H1 (cell line): ENCODE measurements around the gene SEMA4C. TPM values are rescaled to one million over a fixed set of nuclear protein-coding genes. Genes with fewer than 3 reads are reported as not detected.

Experiments used
- CTCF ChIA-PET: fragments of 300-600 bp; sonication (Branson Sonifier 250); formaldehyde crosslinking; loops from one replicate; lab custom pipeline; 2021; ENCODE audit not compliant: partially characterized antibody; lab: Charles Lee
- POLR2A ChIA-PET: fragments of 300-600 bp; sonication (Branson Sonifier 250); formaldehyde crosslinking; loops from one replicate; lab custom pipeline; 2021; ENCODE audit warnings: inconsistent platforms; ENCODE audit not compliant: partially characterized antibody; lab: Charles Lee
- DNase-seq, 2 experiments: peaks; one replicate each; pipeline versions ENCODE4 v3.0.0 to v3.0.0-alpha.2; 2010 to 2022; ENCODE audit warnings: low spot score in 2 of 2, low read depth in 1 of 2, mixed read lengths in 1 of 2
- FAIRE-seq: peaks from 2 replicates; lab custom pipeline; 2011; peaks lifted over from hg19 to GRCh38; lab: Jason Lieb, UNC
- H2AFZ ChIP-seq: 2 replicates; pipeline ENCODE4 v1.8.1; 2012; ENCODE audit warnings: low read length, inconsistent platforms
- H2AK5ac ChIP-seq: 2 replicates; pipeline ENCODE4 v1.6.1; 2013; ENCODE audit warnings: low read depth, low read length
- H2BK120ac ChIP-seq: replicated peaks from 2 replicates; pipeline ENCODE3; 2013; ENCODE audit warnings: low read depth, low read length, inconsistent platforms
- H2BK12ac ChIP-seq: 2 replicates; pipeline ENCODE4 v1.6.1; 2013; ENCODE audit warnings: low read depth, low read length
- H2BK15ac ChIP-seq: 2 replicates; pipeline ENCODE4 v1.6.1; 2013; ENCODE audit warnings: low read length
- H2BK20ac ChIP-seq: 2 replicates; pipeline ENCODE4 v1.6.1; 2013; ENCODE audit warnings: low read length
- H2BK5ac ChIP-seq: 2 replicates; pipeline ENCODE4 v1.6.1; 2013; ENCODE audit warnings: low read depth, low read length
- H3K14ac ChIP-seq: 2 replicates; pipeline ENCODE4 v1.6.1; 2013; ENCODE audit warnings: inconsistent platforms; ENCODE audit not compliant: insufficient read length
- H3K18ac ChIP-seq: 2 replicates; pipeline ENCODE4 v1.6.1; 2013; ENCODE audit warnings: low read length; ENCODE audit errors: extremely low read depth
- H3K23ac ChIP-seq: 2 replicates; pipeline ENCODE4 v1.6.1; 2013; ENCODE audit warnings: inconsistent platforms; ENCODE audit not compliant: insufficient read length
- H3K23me2 ChIP-seq: 2 replicates; pipeline ENCODE4 v1.6.1; 2013; ENCODE audit warnings: low read depth, low read length
- H3K27ac ChIP-seq: 2 replicates; pipeline ENCODE4 v1.6.1; 2011; ENCODE audit warnings: low read depth, low read length, inconsistent platforms
- H3K27me3 ChIP-seq, 4 experiments: replicated peaks in 1 of 4; 1 replicate in 1 of 4; 2 replicates in 3 of 4; pipeline versions ENCODE4 v1.6.1 to v1.8.1; 2011 to 2013; ENCODE audit warnings: low read length in 3 of 4, mild to moderate bottlenecking in 3 of 4, inconsistent platforms in 2 of 4, mixed read lengths in 2 of 4, moderate library complexity in 1 of 4; ENCODE audit not compliant: control insufficient read depth in 3 of 4, insufficient read depth in 3 of 4; ENCODE audit errors: extremely low read depth in 1 of 4
- H3K36me3 ChIP-seq, 4 experiments: 2 replicates each; pipeline versions ENCODE4 v1.6.1 to v1.8.1; 2011 to 2013; ENCODE audit warnings: mild to moderate bottlenecking in 4 of 4, low read length in 3 of 4, moderate library complexity in 2 of 4, control low read depth in 1 of 4, inconsistent platforms in 1 of 4; ENCODE audit not compliant: insufficient read depth in 4 of 4, control insufficient read depth in 2 of 4
- H3K4ac ChIP-seq: replicated peaks from 2 replicates; pipeline ENCODE3; 2013; ENCODE audit warnings: low read length, low read depth, mixed read lengths, inconsistent platforms; ENCODE audit not compliant: insufficient read length
- H3K4me1 ChIP-seq, 4 experiments: replicated peaks in 1 of 4; 1 replicate in 1 of 4; 2 replicates in 3 of 4; pipeline versions ENCODE4 v1.6.1 to v1.8.1; 2011 to 2013; ENCODE audit warnings: low read length in 3 of 4, inconsistent platforms in 2 of 4, mixed read lengths in 1 of 4; ENCODE audit not compliant: insufficient read depth in 4 of 4, control insufficient read depth in 3 of 4
- H3K4me2 ChIP-seq, 2 experiments: 2 replicates each; pipeline versions ENCODE4 v1.6.1 to v1.8.1; 2011 to 2013; ENCODE audit warnings: low read depth in 2 of 2, low read length in 2 of 2, control low read depth in 1 of 2, inconsistent platforms in 1 of 2, mild to moderate bottlenecking in 1 of 2; ENCODE audit not compliant: insufficient read depth in 1 of 2
- H3K4me3 ChIP-seq, 4 experiments: fragments of 200-600, 300-600 bp in 1 of 4; sonication (generic), shearing (Covaris generic), sonication (Bioruptor Twin) in 1 of 4; 2 replicates each; pipeline versions ENCODE4 v1.5.1 to v1.8.1; 2011 to 2016; ENCODE audit warnings: low read length in 4 of 4, low read depth in 3 of 4, control low read depth in 2 of 4, inconsistent platforms in 2 of 4, mild to moderate bottlenecking in 2 of 4, mixed read lengths in 1 of 4, moderate library complexity in 1 of 4; ENCODE audit not compliant: insufficient read depth in 2 of 4; ENCODE audit errors: extremely low read depth in 1 of 4
- H3K56ac ChIP-seq: replicated peaks from 2 replicates; pipeline ENCODE3; 2013; ENCODE audit warnings: low read depth, mild to moderate bottlenecking, mixed read lengths, low read length, inconsistent platforms; ENCODE audit not compliant: insufficient read length
- H3K79me1 ChIP-seq: 2 replicates; pipeline ENCODE4 v1.6.1; 2013; ENCODE audit warnings: low read depth, low read length, control low read depth
- H3K79me2 ChIP-seq, 2 experiments: 2 replicates each; pipeline versions ENCODE4 v1.6.1 to v1.8.1; 2012 to 2013; ENCODE audit warnings: low read length in 2 of 2, mild to moderate bottlenecking in 2 of 2, inconsistent platforms in 1 of 2; ENCODE audit not compliant: insufficient read depth in 2 of 2, control insufficient read depth in 1 of 2
- H3K9ac ChIP-seq, 4 experiments: replicated peaks in 1 of 4; 1 replicate in 1 of 4; 2 replicates in 3 of 4; pipeline versions ENCODE4 v1.6.1 to v1.8.1; 2011 to 2013; ENCODE audit warnings: low read depth in 3 of 4, low read length in 3 of 4, control low read depth in 2 of 4, mild to moderate bottlenecking in 2 of 4, moderate library complexity in 2 of 4, inconsistent platforms in 1 of 4; ENCODE audit errors: extremely low read depth in 1 of 4
- H3K9me3 ChIP-seq, 2 experiments: 2 replicates each; pipeline versions ENCODE4 v1.6.1 to v1.8.1; 2012 to 2013; ENCODE audit warnings: mild to moderate bottlenecking in 2 of 2, moderate library complexity in 2 of 2, control low read depth in 1 of 2, inconsistent platforms in 1 of 2, low read depth in 1 of 2, low read length in 1 of 2, mixed read lengths in 1 of 2; ENCODE audit not compliant: insufficient read depth in 2 of 2
- H4K20me1 ChIP-seq, 2 experiments: replicated peaks in 1 of 2; 2 replicates each; pipeline versions ENCODE3 to v1.8.1; 2011 to 2013; ENCODE audit warnings: inconsistent platforms in 2 of 2, low read length in 2 of 2, mild to moderate bottlenecking in 1 of 2; ENCODE audit not compliant: insufficient read depth in 2 of 2, control insufficient read depth in 1 of 2
- H4K5ac ChIP-seq: 2 replicates; pipeline ENCODE4 v1.6.1; 2013; ENCODE audit warnings: low read length, low read depth, mixed read lengths, inconsistent platforms; ENCODE audit not compliant: insufficient read length
- H4K8ac ChIP-seq: 2 replicates; pipeline ENCODE4 v1.8.0; 2013; ENCODE audit warnings: mild to moderate bottlenecking, moderate library complexity, low read length, inconsistent platforms; ENCODE audit not compliant: insufficient read depth; ENCODE audit errors: extremely low read depth
- H4K91ac ChIP-seq: replicated peaks from 2 replicates; pipeline ENCODE3; 2013; ENCODE audit warnings: low read length, mixed read lengths, inconsistent platforms; ENCODE audit not compliant: insufficient read length
- PHF8 ChIP-seq: fragments of 200-600 bp; sonication (generic); conservative IDR thresholded peaks from 2 replicates; pipeline ENCODE4 v1.7.1; 2012; ENCODE audit warnings: low read depth, mild to moderate bottlenecking, inconsistent platforms, low read length, moderate library complexity
- POLR2AphosphoS5 ChIP-seq: IDR thresholded peaks from 2 replicates; pipeline ENCODE4 v1.6.1; 2011; ENCODE audit warnings: low read depth, low read length
- SUZ12 ChIP-seq: fragments of 200-600 bp; sonication (generic); IDR thresholded peaks from 2 replicates; pipeline ENCODE4 v1.6.1; 2012; ENCODE audit warnings: mild to moderate bottlenecking, inconsistent platforms, low read length, moderate library complexity, mixed read lengths
- WGBS, 2 experiments: shearing (Covaris generic) in 1 of 2; methylation state at CpG; one replicate each; pipeline versions ENCODE4 v1.1.6 to v1.1.7; 2013 to 2015; ENCODE audit warnings: low lambda C conversion rate in 2 of 2, mixed read lengths in 2 of 2, inconsistent platforms in 1 of 2, low coverage in 1 of 2, missing lambda C conversion rate in 1 of 2; ENCODE audit not compliant: insufficient replicate concordance in 2 of 2, insufficient coverage in 1 of 2, insufficient read length in 1 of 2; ENCODE audit errors: extremely low coverage in 1 of 2, missing lambda C conversion rate in 1 of 2; 5-methylcytosine and 5-hydroxymethylcytosine counted together
- polyA plus RNA-seq, 7 experiments: library from polyadenylated mRNA; depleted of rRNA in 3 of 7; stranded (reverse) in 5 of 7; unstranded in 2 of 7; fragments of >200 nt in 5 of 7; fragments of 200-250 nt in 2 of 7; gene quantifications; 1 replicate in 5 of 7; 2 replicates in 1 of 7; 4 replicates in 1 of 7; pipeline versions ENCODE4 v1.2.1 to v1.2.3, GENCODE V29; 2011 to 2013; ENCODE audit warnings: missing spikeins in 2 of 7, mixed read lengths in 2 of 7
- total RNA-seq: library from RNA; stranded (reverse); fragmentation: NEBNext Ultra II Directional; extraction: Animal tissue kit (Norgen Biotek cat#: 25700); gene quantifications from 2 replicates; pipeline ENCODE4 v1.2.1, GENCODE V29; 2021

SEMA4C gene
- total and polyA plus RNA-seq, 2 of the 8 experiments (the other 6 are each of a cell fraction or from before 2014, with no cell fraction given): 47.5 to 67.3 TPM

DNA sequence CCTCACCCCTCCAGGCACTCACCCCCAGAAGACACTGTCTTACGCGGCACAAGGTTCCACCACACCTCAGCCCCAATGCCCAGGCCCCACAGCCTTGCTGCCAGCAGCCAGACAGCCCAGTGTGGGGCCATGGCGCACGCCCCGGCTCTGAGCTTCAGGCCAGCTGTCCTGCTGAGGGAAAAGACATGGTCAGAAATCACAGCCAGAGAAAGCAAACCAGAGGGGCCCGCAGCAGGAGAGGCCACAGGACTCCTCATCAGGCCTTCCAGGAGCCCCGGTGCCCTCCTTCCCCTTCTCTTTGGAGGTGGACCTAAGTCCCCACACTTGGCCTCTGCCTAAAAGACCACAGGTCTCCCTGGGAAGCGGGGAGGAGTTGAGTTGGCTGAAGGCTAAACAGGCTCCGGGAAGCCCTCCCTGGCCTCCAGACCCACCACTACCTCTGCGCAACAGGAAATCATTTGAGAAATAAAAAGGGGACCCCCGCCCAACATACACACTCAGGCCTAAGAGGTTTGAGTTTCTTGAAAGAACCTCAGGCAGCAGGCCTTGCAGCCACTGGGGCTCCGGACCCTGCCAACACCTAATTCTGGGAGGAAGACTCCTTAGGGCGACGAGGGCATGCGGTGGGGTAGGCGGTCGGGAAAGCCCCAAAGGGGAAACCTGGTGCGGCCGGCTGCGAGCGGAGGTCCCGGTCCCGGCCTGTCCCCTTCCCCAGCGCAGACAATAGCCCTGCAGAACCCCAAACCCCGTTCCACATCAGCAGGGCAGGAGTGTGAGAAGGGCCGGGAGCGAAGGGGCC is 1.9 kb downstream of the SEMA4C start:
- H4K91ac ChIP-seq: peak overlapping the region; percentile 52
- peaks cover 4 to 36% of the 10 kb centered on the region in 2 experiments for H3K79me2 ChIP-seq
- no peak for DNase-seq
- peak overlapping the region; percentile 71 for H3K18ac ChIP-seq
- peaks cover 6 to 21% of the 10 kb centered on the region in 2 experiments for H4K20me1 ChIP-seq
- POLR2A ChIA-PET: interaction anchor here (0.8 to 4.2 kb wide), 30 partner anchors 10 to 122 kb away, joined by 3 to 49 read pairs (median 4); partner anchors contain the start of gene ANKRD39
- peaks cover 30 to 46% (median 37%) of the 10 kb centered on the region in 4 experiments for H3K36me3 ChIP-seq
- no peak overlapping the region for H3K23ac ChIP-seq
- peak overlapping the region; percentile 91 to 94 for H3K4me2 ChIP-seq
- H2AK5ac ChIP-seq: peak overlapping the region; percentile 26; the same call in 1 of the 2 replicates
- FAIRE-seq: no peak
- peak overlapping the region; percentile 91 for H3K27ac ChIP-seq
- H2BK15ac ChIP-seq: no peak overlapping the region
- peak overlapping the region; percentile 85 for H2BK5ac ChIP-seq
- peak overlapping the region; percentile 76 to 86 (median 80) for H3K4me3 ChIP-seq
- H3K23me2 ChIP-seq: peaks cover 14% of the 10 kb centered on the region
- 0 out of 2 replicates have a peak overlapping the region, but pooled peaks have one; percentile 27 for H2BK12ac ChIP-seq
- CTCF ChIA-PET: interaction anchor here (0.5 to 6.1 kb wide), 20 partner anchors 8 to 247 kb away, joined by 3 to 47 read pairs (median 4); partner anchors contain the start of gene ANKRD39
- H3K4me1 ChIP-seq: peaks cover 5 to 23% (median 15%) of the 10 kb centered on the region in 4 experiments
- no peak overlapping the region for H2AFZ ChIP-seq
- peak overlapping the region; percentile 95 for H3K56ac ChIP-seq
- H3K9ac ChIP-seq: peak overlapping the region; percentile 78 to 89 (median 86)
- peak overlapping the region; percentile 99 for H3K4ac ChIP-seq
- peaks cover 16% of the 10 kb centered on the region for H3K79me1 ChIP-seq
- WGBS, 2 experiments: 32% methylated on average over 20 of the region's 27 CpGs; no CpG with 5 or more reads in 1 of the 2 experiments
- H2BK120ac ChIP-seq: no peak overlapping the region
- H4K5ac ChIP-seq: peak overlapping the region; percentile 73
- H4K8ac ChIP-seq: peak overlapping the region; percentile 97; the same call in 1 of the 2 replicates
- TF ChIP-seq PHF8: 0 out of 2 replicates have a peak, but pooled peaks have one; percentile 21
- TF ChIP-seq POLR2AphosphoS5: 0 out of 2 replicates have a peak, but pooled peaks have one; percentile 7
- no peak for TF ChIP-seq SUZ12
- H3K27me3 ChIP-seq: peaks cover 0 to 3% (median 0%) of the 10 kb centered on the region in 4 experiments; a peak in 2 of 7 replicates
- H3K14ac ChIP-seq: no peak overlapping the region
- H2BK20ac ChIP-seq: no peak overlapping the region; the same call in 1 of the 2 replicates
- no peaks in the 10 kb centered on the region for H3K9me3 ChIP-seq
